HEK293 (cell line): Measurements from ENCODE around the gene CNOT4.
A peak's percentile ranks its signal among the peaks of the same experiment; 100 is the strongest.

Experiments
- CTCF ChIA-PET: fragments of 350-600 bp; formaldehyde crosslinking; extraction: SDS; loops from one replicate; lab custom pipeline; 2021; ENCODE audit warnings: antibody characterized with exemption; lab: Yijun Ruan, JAX
- POLR2A ChIA-PET: fragments of 300-600 bp; formaldehyde crosslinking; extraction: SDS; loops from one replicate; lab custom pipeline; 2020; ENCODE audit warnings: antibody characterized with exemption, inconsistent platforms; lab: Yijun Ruan, JAX
- H3K27ac ChIP-seq: fragments of 200-500 bp; sonication (Bioruptor generic); 2 replicates; pipeline ENCODE4 v1.5.1; 2014; ENCODE audit warnings: low read depth, low read length, control low read depth, inconsistent platforms; ENCODE audit errors: extremely low read depth
- H3K36me3 ChIP-seq, 2 experiments: fragments of 200-500 bp in 1 of 2; sonication (Bioruptor generic) in 1 of 2; 1 replicate in 1 of 2; 2 replicates in 1 of 2; pipeline ENCODE4 v1.5.1; 2014 to 2017; ENCODE audit warnings: inconsistent platforms in 2 of 2, low read length in 2 of 2; ENCODE audit not compliant: control insufficient read depth in 2 of 2, insufficient read depth in 1 of 2
- H3K4me1 ChIP-seq: fragments of 200-500 bp; sonication (Bioruptor generic); 2 replicates; pipeline ENCODE4 v1.5.1; 2014; ENCODE audit warnings: mild to moderate bottlenecking, low read length, inconsistent platforms; ENCODE audit not compliant: control insufficient read depth, insufficient read depth
- H3K4me3 ChIP-seq: 2 replicates; pipeline ENCODE4 v1.5.1; 2011; ENCODE audit warnings: low read depth, mild to moderate bottlenecking, control low read depth, low read length, moderate library complexity
- H3K9me3 ChIP-seq: fragments of 200-500 bp; sonication (Bioruptor generic); 2 replicates; pipeline ENCODE4 v1.5.1; 2014; ENCODE audit warnings: low read depth, low read length, inconsistent platforms; ENCODE audit not compliant: control insufficient read depth, insufficient read depth
- EGR2 ChIP-seq: fragments of 450-650 bp; formaldehyde crosslinking; IDR thresholded peaks from 2 replicates; pipeline ENCODE4 v1.5.1; 2016; ENCODE audit warnings: low read depth, missing biosample characterization, missing genetic modification characterization
- GLI4 ChIP-seq: fragments of 450-650 bp; formaldehyde crosslinking; IDR thresholded peaks from 2 replicates; pipeline ENCODE4 v1.5.1; 2016; ENCODE audit warnings: missing biosample characterization, missing genetic modification characterization
- SALL2 ChIP-seq: fragments of 450-650 bp; formaldehyde crosslinking; IDR thresholded peaks from 2 replicates; pipeline ENCODE4 v1.5.0; 2017; ENCODE audit warnings: missing biosample characterization, mild to moderate bottlenecking, missing genetic modification characterization, borderline replicate concordance
- SP7 ChIP-seq: fragments of 450-650 bp; formaldehyde crosslinking; IDR thresholded peaks from 2 replicates; pipeline ENCODE4 v1.5.1; 2016; ENCODE audit warnings: missing biosample characterization, missing genetic modification characterization
- ZBTB48 ChIP-seq: fragments of 450-650 bp; formaldehyde crosslinking; IDR thresholded peaks from 2 replicates; pipeline ENCODE4 v1.5.1; 2016; ENCODE audit warnings: missing biosample characterization, missing genetic modification characterization
- ZFHX2 ChIP-seq: fragments of 450-650 bp; formaldehyde crosslinking; conservative IDR thresholded peaks from 2 replicates; pipeline ENCODE4 v1.5.1; 2016; ENCODE audit warnings: missing biosample characterization, missing genetic modification characterization
- ZNF140 ChIP-seq: fragments of 450-650 bp; formaldehyde crosslinking; IDR thresholded peaks from 2 replicates; pipeline ENCODE4 v1.5.1; 2016; ENCODE audit warnings: missing biosample characterization, missing genetic modification characterization
- ZNF18 ChIP-seq: fragments of 450-650 bp; formaldehyde crosslinking; IDR thresholded peaks from 2 replicates; pipeline ENCODE4 v1.5.1; 2016; ENCODE audit warnings: missing biosample characterization, missing genetic modification characterization
- ZNF19 ChIP-seq: fragments of 450-650 bp; formaldehyde crosslinking; IDR thresholded peaks from 2 replicates; pipeline ENCODE4; 2016; ENCODE audit warnings: missing biosample characterization, missing genetic modification characterization, low read depth
- ZNF394 ChIP-seq: fragments of 450-650 bp; formaldehyde crosslinking; IDR thresholded peaks from 2 replicates; pipeline ENCODE4 v1.5.1; 2016; ENCODE audit warnings: missing biosample characterization, missing genetic modification characterization, mild to moderate bottlenecking, moderate library complexity, borderline replicate concordance
- ZNF48 ChIP-seq: fragments of 450-650 bp; formaldehyde crosslinking; IDR thresholded peaks from 2 replicates; pipeline ENCODE4 v1.5.1; 2016; ENCODE audit warnings: missing biosample characterization, missing genetic modification characterization
- ZNF513 ChIP-seq: fragments of 450-650 bp; IDR thresholded peaks from 2 replicates; pipeline ENCODE4 v1.5.1; 2018; ENCODE audit warnings: missing biosample characterization, missing genetic modification characterization
- ZNF514 ChIP-seq: fragments of 450-650 bp; formaldehyde crosslinking; IDR thresholded peaks from 2 replicates; pipeline ENCODE4 v1.5.1; 2016; ENCODE audit warnings: missing biosample characterization, missing genetic modification characterization
- ZNF529 ChIP-seq: fragments of 450-650 bp; formaldehyde crosslinking; IDR thresholded peaks from 2 replicates; pipeline ENCODE4 v1.5.1; 2017; ENCODE audit warnings: missing genetic modification characterization, missing biosample characterization; ENCODE audit not compliant: insufficient replicate concordance
- ZNF626 ChIP-seq: fragments of 450-650 bp; sonication (Bioruptor Pico); formaldehyde crosslinking; IDR thresholded peaks from 2 replicates; pipeline ENCODE4 v1.5.1; 2018; ENCODE audit warnings: missing biosample characterization, missing genetic modification characterization, inconsistent platforms
- TF ChIP-seq, protein P1 (sequence below): fragments of 450-650 bp; formaldehyde crosslinking; conservative IDR thresholded peaks from 2 replicates; pipeline ENCODE4 v1.5.1; 2016; ENCODE audit warnings: low read depth, missing biosample characterization, missing genetic modification characterization
- TF ChIP-seq, protein P2 (sequence below): fragments of 450-650 bp; formaldehyde crosslinking; IDR thresholded peaks from 2 replicates; pipeline ENCODE4 v1.5.1; 2016; ENCODE audit warnings: missing biosample characterization, missing genetic modification characterization
- TF ChIP-seq, protein P3 (sequence below): fragments of 450-650 bp; formaldehyde crosslinking; IDR thresholded peaks from 2 replicates; pipeline ENCODE4 v1.5.1; 2017; ENCODE audit warnings: missing biosample characterization, mild to moderate bottlenecking, missing genetic modification characterization, moderate library complexity

Gene CNOT4

GRCh38 chr7:135386776-135387175 is 123.1 kb downstream of the CNOT4 start:
- Histone ChIP-seq H3K9me3 (no peaks in the 10 kb centered on the region), H3K4me3 (no peak overlapping the region), H3K27ac (no peak overlapping the region), H3K4me1 (no peaks in the 10 kb centered on the region), H3K36me3 (no peaks in the 10 kb centered on the region)
- POLR2A ChIA-PET: no interaction called here
- TF ChIP-seq ZBTB48 (tag by site-specific recombination): no peak
- CTCF ChIA-PET: interaction anchor here (0.7 to 1.1 kb wide), 2 partner anchors 58 to 113 kb away, joined by 4 to 5 read pairs; no protein-coding TSS in a partner anchor

DNA sequence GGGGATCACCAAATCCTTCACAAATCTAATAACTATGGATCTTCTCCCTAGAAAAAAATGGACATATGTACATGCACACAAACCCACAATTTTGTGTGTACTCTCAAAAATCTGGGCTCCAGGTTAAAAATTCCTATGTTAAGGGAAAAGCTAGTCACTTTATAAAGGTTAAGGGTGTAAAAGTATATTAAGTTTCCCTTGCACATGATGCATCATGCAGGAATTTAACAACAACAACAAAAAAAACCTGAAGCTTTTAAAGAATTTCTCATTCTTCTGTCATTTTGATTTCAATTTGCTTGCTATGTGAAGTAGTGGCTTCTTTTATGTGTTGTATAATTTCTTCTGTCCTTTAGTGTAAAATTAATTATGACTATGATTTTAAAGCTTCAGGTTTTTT is 123.7 kb downstream of the CNOT4 start:
- Histone ChIP-seq H3K27ac (no peak overlapping the region), H3K9me3 (no peaks in the 10 kb centered on the region), H3K4me1 (no peaks in the 10 kb centered on the region), H3K36me3 (no peaks in the 10 kb centered on the region), H3K4me3 (no peak overlapping the region)
- ChIA-PET POLR2A (no interaction called here), CTCF (interaction anchor here (0.7 to 1.1 kb wide), 2 partner anchors 58 to 112 kb away, joined by 4 to 5 read pairs; no protein-coding TSS in a partner anchor)
- TF ChIP-seq SALL2 (tag by site-specific recombination): no peak
- no peak for TF ChIP-seq ZNF18 (tag by site-specific recombination)
- TF ChIP-seq ZNF394 (tag by site-specific recombination): no peak
- TF ChIP-seq GLI4 (tag by site-specific recombination): no peak
- no peak for TF ChIP-seq EGR2

- Histone ChIP-seq H3K36me3 (no peaks in the 10 kb centered on the region), H3K27ac (no peak overlapping the region), H3K4me3 (no peak overlapping the region), H3K4me1 (no peaks in the 10 kb centered on the region), H3K9me3 (no peaks in the 10 kb centered on the region)
- ChIA-PET POLR2A (no interaction called here), CTCF (no interaction called here)
- TF ChIP-seq ZFHX2 (peak; percentile 60), EGR2 (peak; percentile 46; the same call in 1 of the 2 replicates), ZNF140 (no peak)
These were observed 124.7 kb downstream of the CNOT4 start for GRCh38 chr7:135385209-135385608.

DNA sequence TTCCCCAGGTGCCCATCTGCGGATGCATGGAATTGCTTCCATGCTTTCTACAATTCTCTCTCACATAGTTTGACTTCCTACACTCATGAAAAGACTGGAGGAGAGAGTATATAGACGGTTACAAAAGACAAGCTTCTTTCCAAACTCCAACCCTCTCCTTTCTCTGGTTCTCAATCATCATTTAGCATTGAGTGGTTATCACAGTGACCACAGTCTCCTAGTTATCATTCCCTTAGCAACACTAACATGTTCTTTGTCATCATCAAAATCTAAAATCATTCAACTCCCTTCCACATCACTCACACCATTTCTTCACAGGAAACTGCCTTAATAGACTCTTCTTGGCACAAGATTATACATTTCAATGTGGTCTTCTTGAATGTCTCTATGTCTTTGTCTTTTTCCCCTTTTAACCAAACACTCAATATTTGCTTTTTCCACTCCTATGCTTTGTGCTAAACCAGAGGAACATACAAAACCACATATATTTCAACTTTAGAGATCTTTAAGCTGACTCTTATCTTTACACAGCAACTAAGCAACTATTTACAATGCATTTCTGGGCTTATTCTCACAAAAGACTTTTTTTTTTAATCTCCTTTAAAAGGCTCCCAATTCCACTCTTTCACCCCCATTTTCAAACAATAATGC is 126.3 kb downstream of the CNOT4 start:
- CTCF ChIA-PET: interaction anchor here (0.6 kb wide), 1 partner anchor 470 kb away, joined by 3 read pairs; no protein-coding TSS in a partner anchor
- POLR2A ChIA-PET: no interaction called here
- no peaks in the 10 kb centered on the region for H3K9me3 ChIP-seq
- H3K27ac ChIP-seq: no peak overlapping the region
- no peaks in the 10 kb centered on the region for H3K4me1 ChIP-seq
- H3K4me3 ChIP-seq: no peak overlapping the region
- H3K36me3 ChIP-seq: no peaks in the 10 kb centered on the region
- no peak for TF ChIP-seq SP7 (tag by site-specific recombination)
- TF ChIP-seq, protein P1, sequence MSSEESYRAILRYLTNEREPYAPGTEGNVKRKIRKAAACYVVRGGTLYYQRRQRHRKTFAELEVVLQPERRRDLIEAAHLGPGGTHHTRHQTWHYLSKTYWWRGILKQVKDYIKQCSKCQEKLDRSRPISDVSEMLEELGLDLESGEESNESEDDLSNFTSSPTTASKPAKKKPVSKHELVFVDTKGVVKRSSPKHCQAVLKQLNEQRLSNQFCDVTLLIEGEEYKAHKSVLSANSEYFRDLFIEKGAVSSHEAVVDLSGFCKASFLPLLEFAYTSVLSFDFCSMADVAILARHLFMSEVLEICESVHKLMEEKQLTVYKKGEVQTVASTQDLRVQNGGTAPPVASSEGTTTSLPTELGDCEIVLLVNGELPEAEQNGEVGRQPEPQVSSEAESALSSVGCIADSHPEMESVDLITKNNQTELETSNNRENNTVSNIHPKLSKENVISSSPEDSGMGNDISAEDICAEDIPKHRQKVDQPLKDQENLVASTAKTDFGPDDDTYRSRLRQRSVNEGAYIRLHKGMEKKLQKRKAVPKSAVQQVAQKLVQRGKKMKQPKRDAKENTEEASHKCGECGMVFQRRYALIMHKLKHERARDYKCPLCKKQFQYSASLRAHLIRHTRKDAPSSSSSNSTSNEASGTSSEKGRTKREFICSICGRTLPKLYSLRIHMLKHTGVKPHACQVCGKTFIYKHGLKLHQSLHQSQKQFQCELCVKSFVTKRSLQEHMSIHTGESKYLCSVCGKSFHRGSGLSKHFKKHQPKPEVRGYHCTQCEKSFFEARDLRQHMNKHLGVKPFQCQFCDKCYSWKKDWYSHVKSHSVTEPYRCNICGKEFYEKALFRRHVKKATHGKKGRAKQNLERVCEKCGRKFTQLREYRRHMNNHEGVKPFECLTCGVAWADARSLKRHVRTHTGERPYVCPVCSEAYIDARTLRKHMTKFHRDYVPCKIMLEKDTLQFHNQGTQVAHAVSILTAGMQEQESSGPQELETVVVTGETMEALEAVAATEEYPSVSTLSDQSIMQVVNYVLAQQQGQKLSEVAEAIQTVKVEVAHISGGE: no peak
- no peak for TF ChIP-seq ZNF514
- TF ChIP-seq, protein P2, sequence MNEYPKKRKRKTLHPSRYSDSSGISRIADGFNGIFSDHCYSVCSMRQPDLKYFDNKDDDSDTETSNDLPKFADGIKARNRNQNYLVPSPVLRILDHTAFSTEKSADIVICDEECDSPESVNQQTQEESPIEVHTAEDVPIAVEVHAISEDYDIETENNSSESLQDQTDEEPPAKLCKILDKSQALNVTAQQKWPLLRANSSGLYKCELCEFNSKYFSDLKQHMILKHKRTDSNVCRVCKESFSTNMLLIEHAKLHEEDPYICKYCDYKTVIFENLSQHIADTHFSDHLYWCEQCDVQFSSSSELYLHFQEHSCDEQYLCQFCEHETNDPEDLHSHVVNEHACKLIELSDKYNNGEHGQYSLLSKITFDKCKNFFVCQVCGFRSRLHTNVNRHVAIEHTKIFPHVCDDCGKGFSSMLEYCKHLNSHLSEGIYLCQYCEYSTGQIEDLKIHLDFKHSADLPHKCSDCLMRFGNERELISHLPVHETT (tag by site-specific recombination): no peak
- TF ChIP-seq, protein P3, sequence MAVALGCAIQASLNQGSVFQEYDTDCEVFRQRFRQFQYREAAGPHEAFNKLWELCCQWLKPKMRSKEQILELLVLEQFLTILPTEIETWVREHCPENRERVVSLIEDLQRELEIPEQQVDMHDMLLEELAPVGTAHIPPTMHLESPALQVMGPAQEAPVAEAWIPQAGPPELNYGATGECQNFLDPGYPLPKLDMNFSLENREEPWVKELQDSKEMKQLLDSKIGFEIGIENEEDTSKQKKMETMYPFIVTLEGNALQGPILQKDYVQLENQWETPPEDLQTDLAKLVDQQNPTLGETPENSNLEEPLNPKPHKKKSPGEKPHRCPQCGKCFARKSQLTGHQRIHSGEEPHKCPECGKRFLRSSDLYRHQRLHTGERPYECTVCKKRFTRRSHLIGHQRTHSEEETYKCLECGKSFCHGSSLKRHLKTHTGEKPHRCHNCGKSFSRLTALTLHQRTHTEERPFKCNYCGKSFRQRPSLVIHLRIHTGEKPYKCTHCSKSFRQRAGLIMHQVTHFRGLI (tag by site-specific recombination): no peak
- TF ChIP-seq ZNF626 (tag by site-specific recombination): no peak
- TF ChIP-seq ZNF513: no peak
- no peak for TF ChIP-seq ZNF19 (tag by site-specific recombination)
- TF ChIP-seq ZNF48 (tag by site-specific recombination): no peak
- no peak for TF ChIP-seq ZNF529 (tag by site-specific recombination)
